GM18511 (cell line): ENCODE results near the gene ZNF410.

Experiments used
- ATAC-seq: cut with Tn5 transposase; IDR thresholded peaks from one replicate; pipeline ENCODE4 v1.9.1; 2021; ENCODE audit warnings: mild to moderate bottlenecking, moderate library complexity; ENCODE audit not compliant: unreplicated experiment

The ZNF410 gene

DNA sequence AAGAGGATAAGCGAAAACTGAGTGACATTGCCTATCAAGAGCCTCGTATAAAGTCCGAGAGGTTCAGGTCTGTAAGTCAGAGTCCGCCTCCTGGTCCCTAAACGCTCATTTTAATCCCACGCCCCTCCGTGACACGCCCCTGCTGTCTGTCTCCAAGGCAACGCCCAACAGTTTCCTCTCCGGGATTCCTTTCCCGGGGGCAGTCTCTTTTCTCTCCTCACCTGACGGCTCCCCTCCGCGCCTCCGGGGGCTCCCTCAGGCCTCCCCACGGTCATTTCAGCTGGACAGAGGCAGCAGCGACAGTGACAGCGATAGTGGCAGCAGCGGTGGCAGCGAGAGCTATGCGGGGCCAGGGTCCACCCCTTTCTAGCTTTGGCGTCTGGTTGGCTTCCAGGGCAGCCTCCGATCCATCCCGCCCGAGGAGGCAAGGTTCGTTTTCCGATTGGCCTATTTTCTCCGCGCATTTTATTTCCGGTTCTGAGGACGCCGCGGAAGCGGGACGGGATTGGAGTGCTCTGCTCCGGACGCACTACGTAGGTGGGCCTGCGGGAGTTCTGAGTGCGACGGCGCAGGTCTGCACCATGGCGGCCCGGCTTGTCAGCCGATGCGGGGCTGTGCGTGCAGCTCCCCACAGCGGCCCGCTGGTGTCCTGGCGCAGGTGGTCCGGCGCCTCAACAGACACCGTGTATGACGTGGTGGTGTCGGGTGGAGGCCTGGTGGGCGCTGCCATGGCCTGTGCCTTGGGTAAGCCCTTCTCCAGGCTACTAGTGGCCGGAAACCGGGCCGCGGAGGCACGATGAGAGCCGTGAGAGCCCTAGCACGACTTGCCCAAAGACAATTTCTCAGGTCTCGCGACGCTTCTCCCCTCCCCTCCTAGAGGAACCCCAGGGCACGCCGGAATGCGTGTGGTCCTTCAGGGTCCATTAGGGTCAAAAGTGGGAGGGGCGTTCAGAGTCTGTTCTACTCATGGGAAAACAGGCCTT, 63.4 kb downstream of the ZNF410 start, which contains the start of the genes COQ6 and FAM161B:
Gene COQ6, plus strand, starts transcription at position 551 of the 983 bp plus-strand sequence. Its CDS starts 31 bp downstream, at position 582.
Gene FAM161B, minus strand, starts transcription at position 343 of the 983 bp plus-strand sequence. Its CDS starts 68 bp downstream, at position 275.
- peak; percentile 92 for ATAC-seq

DNA sequence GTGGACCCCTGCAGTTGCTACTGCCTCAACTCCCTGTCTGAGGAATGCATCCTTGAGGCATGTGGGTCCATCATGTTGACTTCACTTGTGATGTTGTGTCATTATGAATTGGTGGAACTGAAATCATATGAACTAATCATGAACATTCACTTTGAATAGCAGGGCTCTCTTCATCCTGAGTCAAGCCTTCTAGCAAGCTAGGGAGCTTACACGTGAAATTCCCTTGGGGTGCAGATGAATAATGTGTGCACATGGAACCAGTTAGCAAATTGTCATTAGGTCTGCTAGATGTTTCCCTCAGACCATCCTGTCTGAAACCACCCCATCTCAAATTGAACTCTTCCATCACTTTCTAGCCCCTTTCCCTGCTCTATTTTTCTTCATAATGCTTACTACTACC, 67.1 kb downstream of the ZNF410 start:
- ATAC-seq = no peak

DNA sequence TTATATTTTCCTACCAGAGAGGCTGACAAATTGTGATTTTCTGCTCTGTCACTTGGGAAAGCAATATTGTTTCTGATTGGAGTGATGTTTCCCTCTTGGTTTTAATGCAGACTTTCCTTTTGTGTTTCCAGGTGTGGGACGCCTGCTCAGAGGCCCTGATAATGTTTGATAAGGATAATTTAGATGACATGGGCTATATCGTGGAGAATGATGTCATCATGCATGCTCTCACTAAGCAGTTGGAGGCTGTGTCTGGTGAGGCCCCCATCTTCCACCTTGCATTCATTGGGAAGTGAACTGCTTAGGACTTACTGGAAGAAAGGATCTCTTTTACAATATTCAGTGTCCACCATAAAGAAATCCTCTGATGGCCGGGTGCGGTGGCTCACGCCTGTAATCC, 69.0 kb downstream of the ZNF410 start:
- ATAC-seq = no peak

DNA sequence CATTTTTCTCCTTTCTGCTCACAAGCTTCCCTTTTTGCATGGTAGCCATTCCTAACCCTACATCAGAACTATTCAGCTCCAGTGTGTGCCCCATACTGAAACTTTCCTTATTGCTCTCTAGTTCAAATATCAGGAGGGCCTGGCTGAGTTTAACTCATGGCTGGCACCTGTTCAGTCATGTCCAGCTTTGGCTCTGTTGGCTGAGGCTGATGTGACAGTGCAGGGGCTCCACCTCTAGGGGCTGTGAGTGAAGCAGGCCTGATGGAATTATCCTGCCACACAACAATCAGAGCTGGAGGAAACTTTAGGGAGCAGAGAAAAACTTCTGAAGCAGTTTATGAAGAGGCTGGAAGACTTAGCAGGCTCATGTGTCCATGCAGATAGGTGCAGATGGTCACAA, 71.9 kb downstream of the ZNF410 start:
- no peak for ATAC-seq

DNA sequence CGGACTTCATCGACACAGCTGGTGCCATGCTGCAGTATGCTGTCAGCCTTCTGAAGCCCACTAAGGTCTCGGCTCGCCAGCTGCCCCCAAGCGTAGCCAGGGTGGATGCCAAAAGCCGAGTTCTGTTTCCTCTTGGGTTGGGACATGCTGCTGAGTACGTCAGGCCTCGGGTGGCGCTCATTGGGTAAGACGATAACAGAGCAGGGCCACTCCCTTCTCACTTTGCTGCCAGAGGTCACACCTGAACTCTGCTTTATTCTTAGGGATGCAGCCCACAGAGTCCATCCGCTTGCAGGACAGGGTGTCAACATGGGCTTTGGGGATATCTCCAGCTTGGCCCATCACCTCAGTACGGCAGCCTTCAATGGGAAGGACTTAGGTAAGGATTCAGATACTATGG, 74.5 kb downstream of the ZNF410 start:
- ATAC-seq = no peak

DNA sequence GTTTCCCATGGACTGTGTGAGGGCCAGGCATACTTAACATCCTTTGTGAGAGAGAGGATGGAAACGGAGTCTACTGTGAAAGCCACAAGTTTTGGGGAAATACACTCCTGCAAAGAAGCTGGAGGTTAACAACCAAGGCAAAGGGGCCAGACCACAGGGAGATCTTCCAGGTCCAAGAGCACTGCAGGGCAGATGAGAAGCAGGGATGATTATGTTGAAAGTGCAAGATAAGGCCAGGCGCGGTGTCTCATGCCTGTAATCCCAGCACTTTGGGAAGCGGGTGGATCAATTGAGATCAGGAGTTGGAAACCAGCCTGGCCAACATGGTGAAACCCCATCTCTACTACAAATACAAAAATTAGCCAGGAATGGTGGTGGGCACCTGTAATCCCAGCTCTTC, 78.6 kb downstream of the ZNF410 start:
- no peak for ATAC-seq

DNA sequence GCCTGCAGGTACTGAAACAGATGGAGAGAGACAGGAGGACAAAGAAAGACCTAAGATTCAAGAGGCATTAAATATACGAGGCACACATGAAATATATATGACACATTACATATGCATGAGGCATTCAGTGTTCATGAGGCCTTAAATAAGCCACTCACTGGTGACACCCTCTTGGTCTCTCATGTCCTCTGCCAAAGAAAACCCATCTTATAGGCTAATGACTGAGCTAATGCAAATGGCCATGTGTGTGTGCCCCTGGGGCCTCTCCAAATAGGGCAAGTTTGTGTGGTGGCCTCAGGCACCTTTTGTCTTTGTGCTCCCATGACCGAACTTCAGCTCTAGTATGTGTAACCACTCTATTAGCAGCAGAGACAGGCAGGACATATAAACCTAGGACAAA, 82.2 kb downstream of the ZNF410 start:
- ATAC-seq = no peak

DNA sequence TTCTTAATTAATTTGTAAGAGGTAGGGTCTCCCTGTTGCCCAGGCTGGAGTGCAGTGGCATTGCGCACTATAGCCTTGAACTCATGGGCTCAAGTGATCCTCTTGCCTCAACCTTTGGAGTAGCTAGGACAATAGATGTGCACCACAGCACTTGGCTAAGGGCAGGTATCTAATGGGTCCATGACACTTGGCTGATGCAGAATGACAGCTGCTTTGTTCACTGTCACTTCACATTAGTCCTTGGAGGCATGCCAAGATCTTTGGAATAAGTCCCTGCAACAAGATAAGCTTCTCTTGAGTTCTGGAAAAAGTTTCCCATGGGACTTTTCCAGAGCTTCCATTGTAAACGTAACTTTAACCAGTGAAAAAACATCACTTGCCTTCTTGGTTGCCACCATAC, 86.8 kb downstream of the ZNF410 start:
- ATAC-seq = no peak

DNA sequence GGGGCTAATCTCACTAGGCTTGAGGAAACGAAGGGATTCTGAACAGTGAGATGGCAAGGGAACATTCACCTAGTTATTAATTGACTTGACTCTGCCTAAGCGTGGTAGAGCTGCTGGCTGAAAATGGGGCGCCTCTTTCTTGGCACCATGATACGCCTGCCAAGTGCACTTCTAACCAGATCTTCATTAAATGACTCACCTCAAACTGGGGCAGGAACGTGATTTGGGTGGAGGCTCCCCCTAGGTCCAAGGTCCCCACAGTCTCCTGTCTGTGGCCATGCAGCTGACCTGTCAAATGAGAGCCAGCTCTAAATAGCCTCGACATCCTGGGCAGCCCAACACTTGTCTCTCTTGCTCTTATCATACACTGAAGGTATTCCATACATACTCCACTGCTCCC, 89.5 kb downstream of the ZNF410 start:
- no peak for ATAC-seq

DNA sequence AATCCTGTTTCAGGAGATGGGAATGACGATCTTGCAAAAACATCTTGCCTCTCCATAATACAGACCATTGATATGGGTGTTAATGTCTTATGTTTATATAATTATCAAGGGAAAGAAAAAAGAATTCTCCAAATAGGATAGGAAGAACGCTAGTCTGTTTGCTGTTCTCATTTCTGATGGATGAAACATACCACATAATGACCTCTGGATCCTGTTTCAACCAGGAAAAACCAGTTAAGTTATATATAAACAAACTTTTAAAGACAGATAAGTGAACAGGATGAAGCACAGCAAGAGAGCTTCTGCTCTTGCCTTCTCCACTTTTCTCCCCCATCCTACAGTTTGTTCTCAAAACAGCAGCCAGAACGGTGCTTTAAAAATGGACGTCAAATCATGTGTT, 91.2 kb downstream of the ZNF410 start:
- no peak for ATAC-seq
